Smooth muscle cell (in vitro differentiated cells): Measurements from ENCODE around the gene TOMM40. TPM values are rescaled to one million over a fixed set of nuclear protein-coding genes. Genes with fewer than 3 reads are reported as not detected.

ENCODE experiments used
- DNase-seq: peaks from one replicate; lab custom pipeline; 2025; ENCODE audit not compliant: unreplicated experiment; lab: John Stamatoyannopoulos, UW
- H2AFZ ChIP-seq: fragments of 200-600 bp; sonication (generic); 2 replicates; pipeline ENCODE4 v1.6.0; 2016; ENCODE audit warnings: antibody characterized with exemption, low read depth, mild to moderate bottlenecking
- H3F3A ChIP-seq: fragments of 200-600 bp; sonication (generic); 2 replicates; pipeline ENCODE4 v1.6.0; 2017; ENCODE audit warnings: antibody characterized with exemption, low read depth
- H3K27ac ChIP-seq: fragments of 200-600 bp; sonication (generic); 2 replicates; pipeline ENCODE4 v1.5.1; 2016; ENCODE audit warnings: low read depth, mild to moderate bottlenecking
- H3K27me3 ChIP-seq: fragments of 200-600 bp; sonication (generic); 2 replicates; pipeline ENCODE4 v1.6.1; 2016; ENCODE audit warnings: low read depth, mild to moderate bottlenecking
- H3K36me3 ChIP-seq: fragments of 200-600 bp; sonication (generic); 2 replicates; pipeline ENCODE4 v1.5.1; 2016; ENCODE audit warnings: low read depth
- H3K4me1 ChIP-seq: fragments of 200-600 bp; sonication (generic); 2 replicates; pipeline ENCODE4 v1.5.1; 2016; ENCODE audit warnings: low read depth
- H3K4me2 ChIP-seq: fragments of 200-600 bp; sonication (generic); 2 replicates; pipeline ENCODE4 v1.6.0; 2016; ENCODE audit warnings: mild to moderate bottlenecking
- H3K4me3 ChIP-seq: fragments of 200-600 bp; sonication (generic); 2 replicates; pipeline ENCODE4 v1.5.1; 2016; ENCODE audit warnings: mild to moderate bottlenecking
- H3K79me2 ChIP-seq: fragments of 200-600 bp; sonication (generic); 2 replicates; pipeline ENCODE4 v1.6.0; 2016; ENCODE audit warnings: low read depth, mild to moderate bottlenecking
- H3K9ac ChIP-seq: fragments of 200-600 bp; sonication (generic); 2 replicates; pipeline ENCODE4 v1.6.0; 2016; ENCODE audit warnings: low read depth
- H3K9me3 ChIP-seq: fragments of 200-600 bp; sonication (generic); replicated peaks from 2 replicates; pipeline ENCODE4 v1.5.1; 2016; ENCODE audit warnings: low read depth
- H4K20me1 ChIP-seq: fragments of 200-600 bp; sonication (generic); 2 replicates; pipeline ENCODE4 v1.6.0; 2016; ENCODE audit warnings: low read depth
- CTCF ChIP-seq: fragments of 200-600 bp; sonication (generic); IDR thresholded peaks from 2 replicates; pipeline ENCODE4 v1.5.1; 2017; ENCODE audit warnings: borderline replicate concordance, mild to moderate bottlenecking, antibody characterized with exemption; ENCODE audit not compliant: insufficient read depth, poor library complexity, severe bottlenecking
- WGBS: methylation state at CpG from one replicate; pipeline ENCODE4 v1.1.7; 2016; ENCODE audit warnings: low lambda C conversion rate; 5-methylcytosine and 5-hydroxymethylcytosine counted together
- polyA plus RNA-seq: library from polyadenylated mRNA; unstranded; fragments of >200 nt; fragmentation: Nextera tagmentation; extraction: Ambion mirVana; gene quantifications from 2 replicates; pipeline ENCODE4 v1.2.1, GENCODE V29; 2016
- total RNA-seq: library from RNA; depleted of rRNA; stranded (reverse); fragments of >200 nt; gene quantifications from 2 replicates; pipeline ENCODE4 v1.2.3, GENCODE V29; 2014

TOMM40 gene
- total and polyA plus RNA-seq, 2 experiments from 2014 or later = 65.0 to 96.0 TPM

- no peak for TF ChIP-seq CTCF
- Histone ChIP-seq H3K9ac (no peak overlapping the region), H3K4me2 (no peak overlapping the region), H3K36me3 (peaks cover 5% of the 10 kb centered on the region), H3K27me3 (no peaks in the 10 kb centered on the region), H4K20me1 (peaks cover 21% of the 10 kb centered on the region), H3K4me3 (no peak overlapping the region), H3K27ac (peak overlapping the region; percentile 66), H3K4me1 (no peaks in the 10 kb centered on the region), H2AFZ (no peak overlapping the region), H3F3A (peaks cover 14% of the 10 kb centered on the region), H3K79me2 (peaks cover 3% of the 10 kb centered on the region), H3K9me3 (no peaks in the 10 kb centered on the region)
- DNase-seq = no peak
- 42% methylated on average over 22 of the region's 22 CpGs for WGBS
These were observed 15.2 kb upstream of the TOMM40 start for GRCh38 chr19:44875666-44876451.

GRCh38 chr19:44876930-44877535 lies 14.0 kb upstream of the TOMM40 start:
- H3K4me1 ChIP-seq = no peaks in the 10 kb centered on the region
- peaks cover 17% of the 10 kb centered on the region for H4K20me1 ChIP-seq
- DNase-seq = no peak
- no peaks in the 10 kb centered on the region for H3K27me3 ChIP-seq
- no peaks in the 10 kb centered on the region for H3K9me3 ChIP-seq
- H2AFZ ChIP-seq = no peak overlapping the region
- no peak overlapping the region for H3K27ac ChIP-seq
- no peak overlapping the region for H3K4me3 ChIP-seq
- no peak overlapping the region for H3K9ac ChIP-seq
- H3K4me2 ChIP-seq = no peak overlapping the region
- WGBS = 91% methylated on average over 5 of the region's 5 CpGs
- peaks cover 4% of the 10 kb centered on the region for H3K36me3 ChIP-seq
- peaks cover 14% of the 10 kb centered on the region for H3F3A ChIP-seq
- no peaks in the 10 kb centered on the region for H3K79me2 ChIP-seq
- no peak for TF ChIP-seq CTCF

GRCh38 chr19:44878120-44878865 lies 12.8 kb upstream of the TOMM40 start:
- DNase-seq = no peak
- H2AFZ ChIP-seq = no peak overlapping the region
- H3K27me3 ChIP-seq = no peaks in the 10 kb centered on the region
- H3K4me3 ChIP-seq = no peak overlapping the region
- peaks cover 10% of the 10 kb centered on the region for H3F3A ChIP-seq
- H3K79me2 ChIP-seq = no peaks in the 10 kb centered on the region
- H3K36me3 ChIP-seq = no peaks in the 10 kb centered on the region
- no peak overlapping the region for H3K9ac ChIP-seq
- no peaks in the 10 kb centered on the region for H3K4me1 ChIP-seq
- WGBS = 75% methylated on average over 22 of the region's 26 CpGs
- no peak for TF ChIP-seq CTCF
- no peak overlapping the region for H3K4me2 ChIP-seq
- H3K9me3 ChIP-seq = no peaks in the 10 kb centered on the region
- no peak overlapping the region for H3K27ac ChIP-seq
- H4K20me1 ChIP-seq = peaks cover 7% of the 10 kb centered on the region
